WTC11 (cell line): ENCODE measurements around the gene TMEM269. TPM values are rescaled to one million over a fixed set of nuclear protein-coding genes. Genes with fewer than 3 reads are reported as not detected.

ENCODE experiments used
- ATAC-seq: fragments of 200-7000 bp; cut with Tn5 transposase; 2 replicates; pipeline ENCODE4 v1.10.0; 2021; ENCODE audit warnings: mild to moderate bottlenecking, moderate library complexity
- CTCF ChIA-PET: fragments of 300-600 bp; sonication (Branson Sonifier 250); formaldehyde crosslinking; loops from one replicate; lab custom pipeline; 2021; ENCODE audit warnings: antibody characterized with exemption; lab: Charles Lee
- POLR2A ChIA-PET: fragments of 350-600 bp; sonication (Branson Sonifier 250); formaldehyde crosslinking; loops from one replicate; lab custom pipeline; 2021; ENCODE audit warnings: antibody characterized with exemption; lab: Charles Lee
- DNase-seq: peaks from one replicate; pipeline ENCODE4 v3.0.0; 2021; ENCODE audit warnings: low spot score
- H3K27ac Mint-ChIP-seq: 2 replicates; pipeline ENCODE4 v1.8.0; 2021; ENCODE audit warnings: mixed read lengths
- H3K27me3 Mint-ChIP-seq: 2 replicates; pipeline ENCODE4 v1.8.0; 2021; ENCODE audit warnings: low read depth, mild to moderate bottlenecking, moderate library complexity, mixed read lengths
- H3K36me3 Mint-ChIP-seq: 2 replicates; pipeline ENCODE4 v1.8.0; 2021; ENCODE audit warnings: mixed read lengths
- H3K4me1 Mint-ChIP-seq: 2 replicates; pipeline ENCODE4 v1.8.0; 2022; ENCODE audit warnings: mixed read lengths
- H3K4me3 Mint-ChIP-seq: 2 replicates; pipeline ENCODE4 v1.8.0; 2021; ENCODE audit warnings: mild to moderate bottlenecking, moderate library complexity, mixed read lengths
- H3K9me3 Mint-ChIP-seq: 2 replicates; pipeline ENCODE4 v1.8.0; 2021; ENCODE audit warnings: mixed read lengths
- AFF4 ChIP-seq: sonication (generic); formaldehyde crosslinking; IDR thresholded peaks from 2 replicates; pipeline ENCODE4 v1.8.1; 2023; ENCODE audit warnings: mild to moderate bottlenecking, missing genetic modification reagents, borderline replicate concordance
- AR ChIP-seq: fragments of 250-450 bp; sonication (Bioruptor Pico); IDR thresholded peaks from 2 replicates; pipeline ENCODE4 v1.9.0; 2021; ENCODE audit warnings: mild to moderate bottlenecking
- CBFB ChIP-seq: sonication (generic); formaldehyde crosslinking; IDR thresholded peaks from 2 replicates; pipeline ENCODE4 v1.8.1; 2022; ENCODE audit warnings: mild to moderate bottlenecking, low read depth, missing genetic modification reagents
- CDX4 ChIP-seq: fragments of 250-450 bp; sonication (Bioruptor Pico); IDR thresholded peaks from 2 replicates; pipeline ENCODE4 v1.9.0; 2021; ENCODE audit warnings: moderate library complexity, mild to moderate bottlenecking, inconsistent platforms, borderline replicate concordance
- ELF4 ChIP-seq: sonication (generic); formaldehyde crosslinking; IDR thresholded peaks from 2 replicates; pipeline ENCODE4 v1.8.1; 2022; ENCODE audit warnings: low read depth, mild to moderate bottlenecking, moderate library complexity, missing genetic modification reagents
- FOXJ3 ChIP-seq: sonication (generic); formaldehyde crosslinking; IDR thresholded peaks from 2 replicates; pipeline ENCODE4 v1.9.0; 2021; ENCODE audit warnings: missing genetic modification reagents, mild to moderate bottlenecking, borderline replicate concordance
- GABPB1 ChIP-seq: sonication (generic); formaldehyde crosslinking; IDR thresholded peaks from 2 replicates; pipeline ENCODE4 v1.8.1; 2023; ENCODE audit warnings: mild to moderate bottlenecking, missing genetic modification reagents
- MLX ChIP-seq: sonication (generic); formaldehyde crosslinking; IDR thresholded peaks from 2 replicates; pipeline ENCODE4 v1.8.1; 2023; ENCODE audit warnings: mild to moderate bottlenecking, missing genetic modification reagents, moderate library complexity
- NR1H2 ChIP-seq: sonication (generic); formaldehyde crosslinking; IDR thresholded peaks from 2 replicates; pipeline ENCODE4 v1.9.0; 2021; ENCODE audit warnings: mild to moderate bottlenecking, moderate library complexity, missing genetic modification reagents
- PRRX2 ChIP-seq: fragments of 250-450 bp; sonication (Bioruptor Pico); IDR thresholded peaks from 2 replicates; pipeline ENCODE4 v1.8.0; 2021; ENCODE audit warnings: mild to moderate bottlenecking
- RELA ChIP-seq: sonication (generic); formaldehyde crosslinking; IDR thresholded peaks from 2 replicates; pipeline ENCODE4 v1.8.1; 2022; ENCODE audit warnings: missing genetic modification reagents, mild to moderate bottlenecking, borderline replicate concordance
- SMAD3 ChIP-seq: sonication (generic); formaldehyde crosslinking; IDR thresholded peaks from 2 replicates; pipeline ENCODE4 v1.8.0; 2022; ENCODE audit warnings: missing genetic modification reagents, mild to moderate bottlenecking, borderline replicate concordance
- SMAD4 ChIP-seq: sonication (generic); formaldehyde crosslinking; IDR thresholded peaks from 2 replicates; pipeline ENCODE4 v1.8.0; 2022; ENCODE audit warnings: mild to moderate bottlenecking, missing genetic modification reagents
- SP1 ChIP-seq: sonication (generic); formaldehyde crosslinking; conservative IDR thresholded peaks from 2 replicates; pipeline ENCODE4 v1.8.1; 2022; ENCODE audit warnings: missing genetic modification reagents
- ZNF121 ChIP-seq: sonication (generic); formaldehyde crosslinking; IDR thresholded peaks from 2 replicates; pipeline ENCODE4 v1.8.0; 2023; ENCODE audit warnings: missing genetic modification reagents
- ZNF219 ChIP-seq: sonication (generic); formaldehyde crosslinking; IDR thresholded peaks from 2 replicates; pipeline ENCODE4 v1.8.0; 2023; ENCODE audit warnings: missing genetic modification reagents, mild to moderate bottlenecking, borderline replicate concordance
- ZNF263 ChIP-seq: sonication (generic); formaldehyde crosslinking; IDR thresholded peaks from 2 replicates; pipeline ENCODE4 v1.8.1; 2022; ENCODE audit warnings: low read depth, mild to moderate bottlenecking, moderate library complexity, missing genetic modification reagents
- total RNA-seq: library from RNA; stranded (reverse); gene quantifications from 3 replicates; pipeline ENCODE4 v1.2.3, GENCODE V29; 2021
- TF ChIP-seq, protein P1 (sequence below): sonication (generic); formaldehyde crosslinking; IDR thresholded peaks from 2 replicates; pipeline ENCODE4 v1.8.1; 2022; ENCODE audit warnings: missing genetic modification reagents, borderline replicate concordance
- TF ChIP-seq, protein P2 (sequence below): sonication (generic); formaldehyde crosslinking; IDR thresholded peaks from 2 replicates; pipeline ENCODE4 v1.8.0; 2022; ENCODE audit warnings: mild to moderate bottlenecking, missing genetic modification reagents
- TF ChIP-seq, protein P3 (sequence below): sonication (generic); formaldehyde crosslinking; IDR thresholded peaks from 2 replicates; pipeline ENCODE4 v1.8.0; 2022; ENCODE audit warnings: mild to moderate bottlenecking, missing genetic modification reagents

The TMEM269 gene
- total RNA-seq, 1 experiment from 2014 or later, result 0.57 TPM

DNA sequence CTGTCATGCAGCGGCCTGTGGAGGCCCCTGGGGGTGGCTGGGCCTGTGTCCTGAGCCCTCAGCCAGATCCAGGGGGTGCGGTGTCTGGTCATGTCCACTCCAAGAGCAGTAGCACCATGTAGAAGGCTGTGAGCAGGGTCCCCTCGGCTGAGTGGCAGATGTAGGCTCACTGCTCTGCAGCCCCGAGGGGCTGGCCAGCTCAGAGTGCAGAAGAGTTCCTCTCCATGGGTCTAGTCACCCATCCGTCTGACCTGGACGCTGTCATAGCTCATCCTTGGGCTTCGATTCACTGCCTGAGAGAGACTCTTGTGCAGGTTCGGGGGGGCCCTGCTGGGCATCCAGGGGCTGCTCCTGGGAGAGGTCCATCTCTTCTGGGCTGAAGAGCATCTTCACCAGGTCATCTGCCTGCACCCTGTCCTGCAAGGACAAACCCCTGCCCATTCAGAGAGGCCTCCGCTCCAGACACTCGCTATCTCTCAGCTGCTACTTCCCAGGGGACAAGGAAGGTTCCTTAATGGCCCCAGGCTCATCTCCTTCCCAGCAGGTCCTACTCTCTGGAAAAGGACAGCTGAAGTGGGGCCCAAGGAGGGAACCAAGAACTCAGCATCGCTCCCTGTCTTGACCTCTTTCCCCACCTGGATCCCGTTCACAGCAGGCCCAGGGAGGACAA is 38.2 kb upstream of the TMEM269 start (continued):
- TF ChIP-seq, protein P1, sequence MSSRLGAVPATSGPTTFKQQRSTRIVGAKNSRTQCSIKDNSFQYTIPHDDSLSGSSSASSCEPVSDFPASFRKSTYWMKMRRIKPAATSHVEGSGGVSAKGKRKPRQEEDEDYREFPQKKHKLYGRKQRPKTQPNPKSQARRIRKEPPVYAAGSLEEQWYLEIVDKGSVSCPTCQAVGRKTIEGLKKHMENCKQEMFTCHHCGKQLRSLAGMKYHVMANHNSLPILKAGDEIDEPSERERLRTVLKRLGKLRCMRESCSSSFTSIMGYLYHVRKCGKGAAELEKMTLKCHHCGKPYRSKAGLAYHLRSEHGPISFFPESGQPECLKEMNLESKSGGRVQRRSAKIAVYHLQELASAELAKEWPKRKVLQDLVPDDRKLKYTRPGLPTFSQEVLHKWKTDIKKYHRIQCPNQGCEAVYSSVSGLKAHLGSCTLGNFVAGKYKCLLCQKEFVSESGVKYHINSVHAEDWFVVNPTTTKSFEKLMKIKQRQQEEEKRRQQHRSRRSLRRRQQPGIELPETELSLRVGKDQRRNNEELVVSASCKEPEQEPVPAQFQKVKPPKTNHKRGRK, result no peak
- TF ChIP-seq RELA (CRISPR knock-in tag) (no peak), CDX4 (CRISPR knock-in tag) (no peak)
- TF ChIP-seq, all 79 proteins: peak for 0

DNA sequence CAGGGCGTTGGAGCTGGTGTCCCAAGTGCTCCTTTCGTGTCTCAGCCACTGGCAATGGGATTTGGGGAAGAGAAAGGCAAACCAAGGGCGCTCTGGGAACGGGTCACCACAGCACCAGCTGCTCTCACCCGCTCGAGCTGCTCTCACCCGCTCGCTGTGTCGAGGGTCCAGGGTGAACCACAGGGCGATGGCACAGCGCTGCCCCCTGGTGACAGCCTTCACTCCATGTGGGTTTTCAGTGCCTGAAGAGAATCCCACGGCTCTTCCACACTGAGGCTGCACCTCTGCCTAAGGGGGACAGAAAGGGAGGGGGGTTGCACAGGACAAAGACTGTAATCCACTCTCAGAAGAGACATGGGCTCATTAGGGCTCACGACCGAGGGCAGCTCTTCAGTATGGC is 37.7 kb upstream of the TMEM269 start:
- peaks cover 13% of the 10 kb centered on the region for H3K9me3 Mint-ChIP-seq
- peak; percentile 72 for DNase-seq
- H3K4me3 Mint-ChIP-seq, result no peak overlapping the region
- no peak overlapping the region for H3K27ac Mint-ChIP-seq
- CTCF ChIA-PET, result interaction anchor here (0.5 to 1.4 kb wide), 12 partner anchors 10 to 573 kb away, joined by 3 to 15 read pairs (median 6); partner anchors contain the start of genes C1orf50 and P3H1
- ATAC-seq, result peak; percentile 88
- no peaks in the 10 kb centered on the region for H3K27me3 Mint-ChIP-seq
- H3K36me3 Mint-ChIP-seq, result peaks cover 38% of the 10 kb centered on the region
- H3K4me1 Mint-ChIP-seq, result peaks cover 14% of the 10 kb centered on the region
- POLR2A ChIA-PET, result no interaction called here
- TF ChIP-seq ELF4 (no peak), ZNF121 (CRISPR knock-in tag) (no peak), SMAD4 (no peak), ZNF219 (no peak), MLX (no peak), SP1 (CRISPR knock-in tag) (no peak), CBFB (CRISPR knock-in tag) (no peak)

- Mint-ChIP-seq H3K4me1 (peaks cover 8% of the 10 kb centered on the region), H3K27ac (no peak overlapping the region), H3K27me3 (no peaks in the 10 kb centered on the region), H3K36me3 (peaks cover 47% of the 10 kb centered on the region), H3K4me3 (no peak overlapping the region), H3K9me3 (peaks cover 21% of the 10 kb centered on the region)
- POLR2A ChIA-PET, result no interaction called here
- CTCF ChIA-PET, result no interaction called here
- no peak for ATAC-seq
- DNase-seq, result no peak
- no peak for TF ChIP-seq AFF4 (CRISPR knock-in tag)
- TF ChIP-seq NR1H2 (CRISPR knock-in tag), result no peak
- no peak for TF ChIP-seq AR
- no peak for TF ChIP-seq ZNF263 (CRISPR knock-in tag)
- TF ChIP-seq ELF4, result no peak
- no peak for TF ChIP-seq GABPB1
- TF ChIP-seq, protein P2, sequence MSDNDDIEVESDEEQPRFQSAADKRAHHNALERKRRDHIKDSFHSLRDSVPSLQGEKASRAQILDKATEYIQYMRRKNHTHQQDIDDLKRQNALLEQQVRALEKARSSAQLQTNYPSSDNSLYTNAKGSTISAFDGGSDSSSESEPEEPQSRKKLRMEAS, result no peak
- no peak for TF ChIP-seq FOXJ3 (CRISPR knock-in tag)
- no peak for TF ChIP-seq SMAD3 (CRISPR knock-in tag)
- TF ChIP-seq PRRX2 (CRISPR knock-in tag), result no peak
- TF ChIP-seq, protein P3, sequence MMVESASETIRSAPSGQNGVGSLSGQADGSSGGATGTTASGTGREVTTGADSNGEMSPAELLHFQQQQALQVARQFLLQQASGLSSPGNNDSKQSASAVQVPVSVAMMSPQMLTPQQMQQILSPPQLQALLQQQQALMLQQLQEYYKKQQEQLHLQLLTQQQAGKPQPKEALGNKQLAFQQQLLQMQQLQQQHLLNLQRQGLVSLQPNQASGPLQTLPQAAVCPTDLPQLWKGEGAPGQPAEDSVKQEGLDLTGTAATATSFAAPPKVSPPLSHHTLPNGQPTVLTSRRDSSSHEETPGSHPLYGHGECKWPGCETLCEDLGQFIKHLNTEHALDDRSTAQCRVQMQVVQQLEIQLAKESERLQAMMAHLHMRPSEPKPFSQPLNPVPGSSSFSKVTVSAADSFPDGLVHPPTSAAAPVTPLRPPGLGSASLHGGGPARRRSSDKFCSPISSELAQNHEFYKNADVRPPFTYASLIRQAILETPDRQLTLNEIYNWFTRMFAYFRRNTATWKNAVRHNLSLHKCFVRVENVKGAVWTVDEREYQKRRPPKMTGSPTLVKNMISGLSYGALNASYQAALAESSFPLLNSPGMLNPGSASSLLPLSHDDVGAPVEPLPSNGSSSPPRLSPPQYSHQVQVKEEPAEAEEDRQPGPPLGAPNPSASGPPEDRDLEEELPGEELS (CRISPR knock-in tag), result no peak
Observed at GRCh38 chr1:42748021-42748420, 36.8 kb upstream of the TMEM269 start.
